Mammary epithelial cell (primary cell): ENCODE results near the gene SEPTIN3.

Source experiments
- EZH2 ChIP-seq: IDR thresholded peaks from 2 replicates; pipeline ENCODE4 v1.6.1; 2012; ENCODE audit warnings: low read length, inconsistent platforms, borderline replicate concordance
- TF ChIP-seq, protein P1 (sequence below), 2 donors: IDR thresholded peaks in 1 of 2; conservative IDR thresholded peaks in 1 of 2; 2 replicates each; pipeline ENCODE4 v1.5.1; 2011 to 2012; ENCODE audit warnings: inconsistent platforms in 2 of 2, low read length in 2 of 2, mild to moderate bottlenecking in 2 of 2, control low read depth in 1 of 2, low read depth in 1 of 2; ENCODE audit not compliant: insufficient read depth in 1 of 2; ENCODE audit errors: extremely low read depth in 1 of 2

DNA sequence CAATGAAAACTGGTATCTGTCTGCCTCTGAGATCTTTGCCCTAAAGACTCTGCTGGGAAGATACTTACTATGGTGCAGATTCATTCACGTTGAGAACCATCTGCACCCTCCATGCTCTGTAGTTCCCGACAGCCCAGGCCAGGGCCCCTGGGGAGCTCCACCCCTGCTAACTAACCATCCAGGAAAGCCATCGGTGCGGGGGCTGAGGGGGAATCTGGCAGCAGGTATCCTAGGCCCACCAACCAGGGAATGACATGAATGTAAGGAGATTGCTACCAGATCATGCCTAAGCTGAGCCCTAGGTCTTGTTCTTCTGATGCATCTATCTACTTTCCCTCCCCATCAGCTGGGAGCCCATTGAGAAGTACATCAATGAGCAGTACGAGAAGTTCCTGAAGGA is 18.0 kb downstream of the SEPTIN3 start:
- TF ChIP-seq, protein P1, sequence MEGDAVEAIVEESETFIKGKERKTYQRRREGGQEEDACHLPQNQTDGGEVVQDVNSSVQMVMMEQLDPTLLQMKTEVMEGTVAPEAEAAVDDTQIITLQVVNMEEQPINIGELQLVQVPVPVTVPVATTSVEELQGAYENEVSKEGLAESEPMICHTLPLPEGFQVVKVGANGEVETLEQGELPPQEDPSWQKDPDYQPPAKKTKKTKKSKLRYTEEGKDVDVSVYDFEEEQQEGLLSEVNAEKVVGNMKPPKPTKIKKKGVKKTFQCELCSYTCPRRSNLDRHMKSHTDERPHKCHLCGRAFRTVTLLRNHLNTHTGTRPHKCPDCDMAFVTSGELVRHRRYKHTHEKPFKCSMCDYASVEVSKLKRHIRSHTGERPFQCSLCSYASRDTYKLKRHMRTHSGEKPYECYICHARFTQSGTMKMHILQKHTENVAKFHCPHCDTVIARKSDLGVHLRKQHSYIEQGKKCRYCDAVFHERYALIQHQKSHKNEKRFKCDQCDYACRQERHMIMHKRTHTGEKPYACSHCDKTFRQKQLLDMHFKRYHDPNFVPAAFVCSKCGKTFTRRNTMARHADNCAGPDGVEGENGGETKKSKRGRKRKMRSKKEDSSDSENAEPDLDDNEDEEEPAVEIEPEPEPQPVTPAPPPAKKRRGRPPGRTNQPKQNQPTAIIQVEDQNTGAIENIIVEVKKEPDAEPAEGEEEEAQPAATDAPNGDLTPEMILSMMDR (conservative IDR thresholded peaks at IDR 0.05 in 1 of 2, IDR thresholded peaks at IDR 0.05 in 1 of 2; ENCODE audit: extremely low read depth in 1 of 2, insufficient read depth in 1 of 2, low read depth in 1 of 2, low read length in 2 of 2): no peak
- TF ChIP-seq EZH2: no peak
